ENCODE results near the gene CCNY. TPM values are rescaled to one million over a fixed set of nuclear protein-coding genes. Genes with fewer than 3 reads are reported as not detected.

The CCNY gene
- total and polyA plus RNA-seq, 2 of the 13 experiments (the other 11 are each of a cell fraction or from before 2014, with no cell fraction given): 48.2 to 54.7 TPM

DNA sequence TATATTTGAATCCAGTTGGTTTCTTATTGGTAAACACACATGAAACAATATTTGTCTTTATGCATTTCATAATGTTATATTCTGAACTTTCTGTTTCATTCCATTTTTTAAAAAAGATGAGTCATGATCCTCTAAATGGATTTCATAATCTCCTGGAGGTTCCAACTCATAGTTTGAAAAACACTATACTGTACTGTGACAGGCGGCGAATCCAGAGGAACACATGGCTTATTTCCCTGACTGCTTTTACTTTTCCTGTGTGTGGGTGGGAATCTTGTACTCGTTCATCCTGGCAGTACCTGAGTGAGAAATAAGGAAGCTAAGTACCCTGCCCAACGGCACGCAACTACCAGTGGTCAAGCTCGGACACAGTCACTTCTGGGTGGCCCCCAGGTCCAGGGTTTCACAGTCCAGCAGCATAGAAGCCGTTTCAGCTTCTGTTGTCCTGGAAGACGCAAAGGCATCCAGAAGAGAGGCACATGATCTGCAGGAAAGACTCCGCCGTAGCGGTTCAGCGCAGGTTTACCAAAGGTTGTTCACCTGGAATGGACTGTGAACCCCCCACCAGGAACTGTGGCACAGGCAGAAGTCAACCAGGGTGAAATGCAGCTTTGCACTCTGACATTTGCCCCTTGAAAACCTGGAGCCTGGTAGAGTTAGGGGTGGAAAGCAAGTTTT, 117.7 kb downstream of the CCNY start:
- Histone ChIP-seq H2AFZ (ENCODE audit: low read length) (no peak overlapping the region), H3K27me3 (ENCODE audit: control insufficient read depth in 1 of 2, insufficient read depth in 2 of 2, low read length in 2 of 2) (no peaks in the 10 kb centered on the region), H4K20me1 (ENCODE audit: insufficient read depth, low read length) (peaks cover 4% of the 10 kb centered on the region; the same call in 1 of the 2 replicates), H3K79me2 (ENCODE audit: insufficient read depth, low read length) (peaks cover 86% of the 10 kb centered on the region), H3K4me3 (replicated peaks in 1 of 3; ENCODE audit: insufficient read depth in 1 of 3, low read depth in 2 of 3, low read length in 3 of 3) (peak overlapping the region in 1 of 3 experiments; percentile 24; a peak in 2 of 6 replicates), H3K36me3 (replicated peaks in 1 of 2; ENCODE audit: control insufficient read depth in 1 of 2, insufficient read depth in 2 of 2, low read length in 2 of 2) (peaks cover 0 to 3% of the 10 kb centered on the region in 2 experiments; a peak in 2 of 5 replicates), H3K4me1 (ENCODE audit: insufficient read depth, low read length) (peaks cover 62% of the 10 kb centered on the region), H3K9me3 (ENCODE audit: low read length) (no peaks in the 10 kb centered on the region), H3K27ac (ENCODE audit: extremely low read length, insufficient read depth, low read length) (peak overlapping the region; percentile 54), H3K9ac (ENCODE audit: insufficient read depth, low read depth, low read length) (0 out of 2 replicates have a peak overlapping the region, but pooled peaks have one; percentile 31), H3K4me2 (ENCODE audit: low read depth, low read length) (peak overlapping the region; percentile 50)
- POLR2A ChIA-PET: interaction anchor here (1.2 kb wide), 1 partner anchor 89 kb away, joined by 3 read pairs; no protein-coding TSS in a partner anchor
- CTCF ChIA-PET (ENCODE audit: low intra/inter-chr PET ratio, low total read pairs): no interaction called here
- intact Hi-C loops (cut with micrococcal nuclease; ENCODE audit: unreplicated experiment) (no loop called here), in situ Hi-C loops (cut with HindIII; ENCODE audit: extremely low pct_ligation_motif_present, low pct_unique_long_range_greater_than_20kb) (no loop called here)
- peak; percentile 32 for DNase-seq (ENCODE audit: low spot score)
- FAIRE-seq: peak; percentile 28
- 42% methylated on average over 11 of the region's 12 CpGs for WGBS (ENCODE audit: low lambda C conversion rate)
- peak; percentile 67 for ATAC-seq
- no TSS peak for BruUV-seq (replicated peaks)
- TF ChIP-seq HMGA1 (CRISPR knock-in tag; conservative IDR thresholded peaks at IDR 0.05) (no peak), TRIM24 (CRISPR knock-in tag; IDR thresholded peaks at IDR 0.05) (no peak), ZEB1 (IDR thresholded peaks at IDR 0.05; ENCODE audit: insufficient replicate concordance, low read depth) (peak; percentile 62), ZNF564 (CRISPR knock-in tag; IDR thresholded peaks at IDR 0.05) (no peak), ZNF350 (CRISPR knock-in tag; IDR thresholded peaks at IDR 0.05; ENCODE audit: borderline replicate concordance, low read depth) (0 out of 2 replicates have a peak, but pooled peaks have one; percentile 20), ZNF441 (CRISPR knock-in tag; IDR thresholded peaks at IDR 0.05; ENCODE audit: borderline replicate concordance) (no peak), BCL6 (CRISPR knock-in tag; IDR thresholded peaks at IDR 0.05) (peak; percentile 31; the same call in 1 of the 2 replicates), ZNF331 (CRISPR knock-in tag; IDR thresholded peaks at IDR 0.05) (peak; percentile 35; the same call in 1 of the 2 replicates), SALL1 (CRISPR knock-in tag; IDR thresholded peaks at IDR 0.05) (peak; percentile 42; the same call in 1 of the 2 replicates), SRSF9 (IDR thresholded peaks at IDR 0.05; ENCODE audit: borderline replicate concordance, insufficient read depth, low read depth, low read length, poor library complexity, severe bottlenecking) (no peak), HNF4A (CRISPR knock-in tag; IDR thresholded peaks at IDR 0.05) (peak; percentile 72), RNF2 (conservative IDR thresholded peaks at IDR 0.05; ENCODE audit: low read depth) (no peak), POGZ (CRISPR knock-in tag; IDR thresholded peaks at IDR 0.05) (0 out of 2 replicates have a peak, but pooled peaks have one; percentile 44), NKX3-1 (CRISPR knock-in tag; IDR thresholded peaks at IDR 0.05) (no peak), KLF15 (CRISPR knock-in tag; IDR thresholded peaks at IDR 0.05; ENCODE audit: borderline replicate concordance) (no peak), SP5 (CRISPR knock-in tag; IDR thresholded peaks at IDR 0.05; ENCODE audit: borderline replicate concordance, low read depth) (no peak), GTF2F1 (IDR thresholded peaks at IDR 0.05; ENCODE audit: low read length) (no peak), RARA (CRISPR knock-in tag; IDR thresholded peaks at IDR 0.05) (peak; percentile 38; the same call in 1 of the 2 replicates), KDM6A (CRISPR knock-in tag; IDR thresholded peaks at IDR 0.05; ENCODE audit: low read depth) (no peak), SUZ12 (IDR thresholded peaks at IDR 0.05; ENCODE audit: low read depth, low read length) (no peak)
- TF ChIP-seq, protein P1, sequence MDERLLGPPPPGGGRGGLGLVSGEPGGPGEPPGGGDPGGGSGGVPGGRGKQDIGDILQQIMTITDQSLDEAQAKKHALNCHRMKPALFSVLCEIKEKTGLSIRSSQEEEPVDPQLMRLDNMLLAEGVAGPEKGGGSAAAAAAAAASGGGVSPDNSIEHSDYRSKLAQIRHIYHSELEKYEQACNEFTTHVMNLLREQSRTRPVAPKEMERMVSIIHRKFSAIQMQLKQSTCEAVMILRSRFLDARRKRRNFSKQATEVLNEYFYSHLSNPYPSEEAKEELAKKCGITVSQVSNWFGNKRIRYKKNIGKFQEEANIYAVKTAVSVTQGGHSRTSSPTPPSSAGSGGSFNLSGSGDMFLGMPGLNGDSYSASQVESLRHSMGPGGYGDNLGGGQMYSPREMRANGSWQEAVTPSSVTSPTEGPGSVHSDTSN (CRISPR knock-in tag; IDR thresholded peaks at IDR 0.05): no peak
- TF ChIP-seq, protein P2, sequence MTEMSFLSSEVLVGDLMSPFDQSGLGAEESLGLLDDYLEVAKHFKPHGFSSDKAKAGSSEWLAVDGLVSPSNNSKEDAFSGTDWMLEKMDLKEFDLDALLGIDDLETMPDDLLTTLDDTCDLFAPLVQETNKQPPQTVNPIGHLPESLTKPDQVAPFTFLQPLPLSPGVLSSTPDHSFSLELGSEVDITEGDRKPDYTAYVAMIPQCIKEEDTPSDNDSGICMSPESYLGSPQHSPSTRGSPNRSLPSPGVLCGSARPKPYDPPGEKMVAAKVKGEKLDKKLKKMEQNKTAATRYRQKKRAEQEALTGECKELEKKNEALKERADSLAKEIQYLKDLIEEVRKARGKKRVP (CRISPR knock-in tag; IDR thresholded peaks at IDR 0.05): no peak
- TF ChIP-seq, protein P3, sequence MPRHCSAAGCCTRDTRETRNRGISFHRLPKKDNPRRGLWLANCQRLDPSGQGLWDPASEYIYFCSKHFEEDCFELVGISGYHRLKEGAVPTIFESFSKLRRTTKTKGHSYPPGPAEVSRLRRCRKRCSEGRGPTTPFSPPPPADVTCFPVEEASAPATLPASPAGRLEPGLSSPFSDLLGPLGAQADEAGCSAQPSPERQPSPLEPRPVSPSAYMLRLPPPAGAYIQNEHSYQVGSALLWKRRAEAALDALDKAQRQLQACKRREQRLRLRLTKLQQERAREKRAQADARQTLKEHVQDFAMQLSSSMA (CRISPR knock-in tag; IDR thresholded peaks at IDR 0.05): no peak

All from HepG2 (cell line).